Retina (tissue), 1 donor: ENCODE measurements around the gene MRPL38.
"Not testable (repeated sequence)": the region's sequence is repeated elsewhere in the genome, so short reads cannot be mapped to it uniquely, and the experiment has no call there.

Experiments used
- DNase-seq: peaks from one replicate; pipeline ENCODE4 v3.0.0-alpha.2; 2016

MRPL38 gene

DNA sequence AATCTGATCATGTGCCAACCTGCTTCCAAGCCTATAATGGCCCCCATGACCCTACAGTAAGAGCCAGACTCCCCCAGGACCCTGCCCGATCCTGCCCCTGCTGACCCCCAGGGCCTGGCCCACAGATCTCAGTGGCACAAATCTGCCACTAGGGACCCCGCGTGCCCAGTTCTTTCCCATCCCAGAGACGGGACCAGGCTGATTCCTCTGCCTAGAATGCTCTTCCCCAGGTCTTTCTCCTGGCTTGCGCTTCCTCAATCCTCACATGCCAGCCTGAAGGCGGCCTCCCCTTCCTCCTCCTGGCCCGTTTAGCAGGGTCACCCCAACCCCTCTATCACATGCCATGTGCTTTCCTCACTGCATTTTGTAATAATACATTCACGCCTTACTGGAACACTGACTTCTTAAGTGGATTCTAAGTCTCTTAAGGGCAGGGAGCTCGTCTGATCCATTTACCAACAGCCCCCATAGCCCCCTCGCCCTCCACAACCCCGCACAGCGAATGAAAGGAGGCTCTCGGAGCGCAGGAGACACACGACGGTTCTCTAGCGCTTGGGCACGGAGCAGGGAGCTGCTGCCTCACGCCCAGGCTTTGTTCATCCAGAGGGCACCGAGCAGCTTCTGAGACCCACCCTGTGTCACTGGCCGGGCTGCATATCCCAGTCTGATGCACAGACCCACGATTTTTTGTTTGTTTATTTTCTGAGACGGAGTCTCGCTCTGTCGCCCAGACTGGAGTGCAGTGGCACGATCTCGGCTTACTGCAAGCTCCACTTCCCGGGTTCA lies 9.1 kb downstream of the MRPL38 start:
- DNase-seq: no peak

DNA sequence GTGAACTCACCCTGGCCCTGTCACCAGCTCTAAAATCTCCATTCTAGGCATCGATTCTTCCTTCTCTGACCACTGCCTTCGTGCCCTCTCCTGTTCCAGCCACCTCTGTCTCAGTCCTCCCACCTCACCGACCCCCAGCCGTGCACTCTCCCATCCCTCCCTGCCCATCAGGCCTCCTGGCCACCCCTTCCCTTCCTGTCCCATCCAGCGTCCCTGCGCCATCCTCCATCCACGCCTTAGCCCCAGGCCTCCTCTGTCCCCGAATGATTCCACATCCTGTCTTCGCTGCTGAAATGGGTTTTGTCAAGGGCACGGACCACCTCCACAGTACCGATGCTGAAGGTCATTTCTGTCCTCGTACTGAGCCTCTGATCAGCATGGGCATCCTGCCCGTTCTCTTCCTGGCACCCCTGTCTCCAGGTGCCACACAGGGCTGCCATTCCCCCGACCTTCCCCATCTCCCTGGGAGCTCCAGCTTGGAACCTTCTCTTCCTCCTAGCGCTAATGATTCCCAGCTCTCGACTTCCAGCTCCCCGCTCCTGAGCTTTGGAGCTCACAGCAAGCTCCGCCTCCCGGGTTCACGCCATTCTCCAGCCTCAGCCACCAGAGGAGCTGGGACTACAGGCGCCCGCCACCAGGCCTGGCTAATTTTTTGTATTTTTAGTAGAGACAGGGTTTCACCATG lies 10.5 kb downstream of the MRPL38 start:
- no peak for DNase-seq

DNA sequence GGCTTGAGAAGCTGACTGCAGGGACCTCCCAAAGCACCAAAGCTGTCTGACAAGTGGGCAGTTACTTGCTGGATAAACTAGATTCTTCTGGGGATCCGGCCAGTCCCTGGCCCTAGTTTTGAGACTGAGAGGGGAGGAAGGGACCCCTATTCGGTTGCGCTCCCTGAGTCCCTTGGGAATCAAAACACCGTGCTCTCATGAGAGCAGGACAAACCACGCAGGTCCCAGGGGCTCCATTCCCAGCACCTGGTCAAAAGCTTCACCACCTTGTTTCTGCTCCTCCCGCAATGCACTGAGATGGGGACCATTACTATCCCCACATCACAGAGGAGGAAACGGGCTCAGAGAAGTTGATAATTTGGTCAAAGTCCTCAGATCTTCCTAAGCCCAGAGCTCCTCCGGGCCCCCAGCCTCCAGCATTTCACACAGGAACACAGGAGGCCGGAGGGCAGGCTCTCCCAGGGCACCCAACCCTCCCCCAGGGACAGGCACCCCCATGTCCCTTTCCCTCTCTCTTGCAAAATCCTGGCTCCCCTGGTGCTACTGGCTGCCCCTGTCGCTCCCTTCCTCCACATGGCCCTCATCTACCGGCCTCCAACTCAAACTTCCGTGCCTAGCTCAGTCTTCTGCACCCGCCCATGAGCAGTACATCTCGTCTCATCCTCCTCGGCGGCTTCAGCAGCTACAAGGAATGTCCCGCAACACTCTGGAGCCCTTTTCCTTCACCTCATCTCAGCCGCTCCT lies 11.2 kb downstream of the MRPL38 start:
- DNase-seq: no peak

DNA sequence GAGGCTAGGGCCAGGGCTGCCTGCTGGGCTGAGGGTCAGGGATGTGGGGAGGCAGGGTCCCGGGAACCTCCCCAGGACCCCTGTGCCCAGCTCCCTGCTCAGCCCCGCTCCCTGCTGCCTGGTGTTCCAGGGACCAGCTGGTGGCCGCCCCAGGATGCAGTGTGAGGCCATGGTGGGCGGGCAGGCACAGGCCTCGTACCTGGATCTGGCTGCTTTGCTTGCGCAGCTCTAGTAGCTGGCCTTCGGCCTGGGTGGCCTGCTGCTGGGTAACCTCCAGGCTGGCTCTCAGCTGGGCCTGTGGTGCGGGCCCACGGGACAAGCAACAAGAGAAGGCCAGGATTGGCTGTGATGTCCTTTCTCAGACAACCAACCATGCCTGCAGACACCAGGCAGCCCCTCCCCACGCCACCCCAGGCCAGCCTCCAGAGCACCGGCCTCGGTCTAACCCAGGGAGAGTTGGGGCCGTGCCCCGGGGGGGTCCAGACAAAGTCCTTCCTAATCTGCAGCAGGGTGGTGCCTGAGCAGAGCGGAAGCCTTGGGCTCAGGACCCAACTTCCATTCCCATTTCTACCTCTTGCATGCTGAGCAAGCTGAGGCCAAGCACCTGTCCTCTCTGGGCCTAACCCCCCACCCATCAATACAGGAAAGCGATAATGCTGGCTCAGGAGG lies 12.0 kb downstream of the MRPL38 start:
- DNase-seq: no peak

DNA sequence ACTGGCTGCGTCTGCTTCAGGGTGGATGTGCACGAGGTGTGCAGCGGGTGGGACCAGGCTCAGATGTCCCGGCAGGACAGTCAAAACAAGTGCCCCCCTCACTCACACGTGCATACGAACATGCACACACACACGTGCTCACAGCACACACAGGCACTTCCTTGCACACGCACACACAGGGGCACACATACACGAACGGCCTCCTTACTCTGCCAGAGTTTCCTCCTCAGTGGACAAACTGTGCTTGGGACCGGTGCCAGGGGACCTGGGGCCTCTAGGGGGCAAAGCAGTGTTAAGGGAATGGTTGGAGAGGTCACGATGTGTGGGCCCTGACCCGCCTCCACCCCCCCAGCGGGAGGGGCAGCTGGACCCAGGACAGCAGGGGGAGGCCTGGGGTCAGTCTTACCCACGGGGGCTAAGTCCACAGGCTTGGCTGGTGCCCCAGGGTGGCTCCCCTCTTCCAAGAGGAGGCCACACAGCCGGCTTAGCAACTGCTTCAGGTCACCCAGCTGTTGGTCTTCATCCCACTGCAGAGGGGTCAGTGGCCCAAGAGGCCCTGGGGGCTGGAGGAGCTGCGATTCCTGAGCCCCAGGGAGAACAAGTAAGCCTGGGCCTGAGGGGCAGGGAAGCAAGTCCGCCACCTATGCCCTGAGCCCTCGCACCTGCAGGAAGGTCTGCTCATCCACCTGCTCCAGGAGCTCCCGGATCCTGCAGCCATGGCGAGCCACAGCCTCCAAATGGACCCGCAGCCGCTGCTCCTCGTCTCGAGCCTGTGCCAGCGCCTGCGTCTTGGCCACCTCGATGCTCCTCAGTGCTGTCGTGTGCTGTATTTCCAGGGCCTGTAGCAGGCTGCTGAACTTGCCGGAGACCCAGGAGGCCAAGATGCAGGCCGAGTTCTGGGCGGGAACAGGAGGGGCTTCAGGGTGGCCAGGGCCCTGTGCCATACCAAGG lies 12.8 kb downstream of the MRPL38 start:
- no peak for DNase-seq

DNA sequence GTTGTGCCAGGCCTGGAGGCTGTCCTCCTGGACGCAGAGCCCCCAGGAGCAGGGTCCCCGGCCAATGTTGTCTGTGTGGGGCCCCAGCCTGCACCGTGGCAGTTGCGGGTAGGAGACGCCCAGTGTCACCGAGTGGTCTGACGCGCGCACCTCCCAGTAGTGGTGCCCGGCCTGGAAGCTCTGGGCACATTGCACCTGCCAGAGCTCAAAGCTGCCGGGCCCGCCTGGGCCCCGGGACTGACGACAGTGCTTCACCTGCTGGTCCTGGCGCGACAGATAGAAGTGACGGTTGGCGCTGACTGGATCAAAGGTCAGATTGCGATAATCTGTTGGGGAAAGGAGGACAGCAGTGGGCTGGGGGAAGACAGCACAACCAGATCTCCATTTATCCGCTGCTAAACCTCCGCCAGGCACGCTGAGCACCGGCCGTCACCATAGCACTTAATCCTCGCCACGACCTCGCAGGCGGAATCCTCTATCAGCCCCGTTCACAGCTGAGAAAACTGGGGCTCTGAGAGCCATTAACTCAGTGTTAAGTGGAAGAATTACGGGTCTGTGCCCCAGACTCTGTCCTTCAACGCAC lies 13.6 kb downstream of the MRPL38 start:
- no peak for DNase-seq

DNA sequence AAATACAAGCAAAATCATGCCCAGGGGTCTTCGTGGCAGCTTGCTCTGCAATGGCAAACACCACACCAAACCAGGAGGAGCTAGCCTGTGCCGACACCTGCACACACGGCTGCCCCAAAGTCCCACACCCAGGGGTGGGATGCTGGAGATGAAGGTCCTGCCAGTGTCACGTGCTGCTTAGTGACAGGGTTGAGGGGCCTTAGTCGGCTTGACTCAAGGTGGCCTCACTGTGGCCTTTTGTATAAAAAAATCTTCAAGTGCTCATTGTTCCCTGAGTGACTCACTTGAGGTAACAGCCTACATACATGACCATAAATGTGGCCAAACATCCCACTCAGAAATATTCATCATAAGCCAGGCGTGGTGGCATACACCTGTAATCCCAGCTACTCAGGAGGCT lies 15.2 kb downstream of the MRPL38 start:
- no peak for DNase-seq

DNA sequence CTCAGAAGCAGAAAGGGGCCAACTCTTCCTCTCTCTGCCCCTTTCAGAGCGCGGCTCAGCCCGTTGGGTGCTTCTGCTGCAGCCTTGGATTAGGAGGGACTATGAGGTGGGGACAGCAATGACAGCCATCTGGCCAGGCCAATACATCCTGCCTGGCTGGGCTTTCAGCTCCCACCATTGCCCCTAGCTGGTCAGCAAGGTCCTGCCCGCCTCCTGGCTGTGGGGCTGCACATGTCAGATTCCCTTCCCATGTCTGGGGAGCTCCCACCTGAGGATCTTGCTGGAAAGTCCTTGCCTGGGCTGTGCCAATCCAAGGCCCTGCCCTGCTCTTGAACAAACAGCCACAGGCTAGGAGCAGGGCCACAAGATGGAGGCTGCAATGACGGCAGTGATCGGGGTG lies 16.2 kb downstream of the MRPL38 start:
- DNase-seq: no peak

DNA sequence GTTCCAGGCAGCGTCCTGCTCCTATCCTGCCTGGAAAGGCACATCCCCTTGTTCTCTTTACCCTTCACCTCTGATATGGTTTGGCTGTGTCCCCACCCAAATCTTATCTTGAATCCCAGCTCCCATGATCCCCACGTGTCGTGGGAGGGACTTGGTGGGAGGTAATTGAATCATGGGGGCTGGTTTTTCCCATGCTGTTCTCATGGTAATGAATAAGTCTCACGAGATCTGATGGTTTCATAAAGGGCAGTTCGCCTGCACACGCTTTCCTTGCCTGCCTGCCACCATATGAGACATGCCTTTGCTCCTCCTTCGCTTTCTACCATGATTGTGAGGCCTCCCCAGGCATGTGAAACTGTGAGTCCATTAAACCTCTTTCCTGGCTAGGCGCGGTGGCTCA lies 18.8 kb downstream of the MRPL38 start:
- DNase-seq: not testable (repeated sequence)

DNA sequence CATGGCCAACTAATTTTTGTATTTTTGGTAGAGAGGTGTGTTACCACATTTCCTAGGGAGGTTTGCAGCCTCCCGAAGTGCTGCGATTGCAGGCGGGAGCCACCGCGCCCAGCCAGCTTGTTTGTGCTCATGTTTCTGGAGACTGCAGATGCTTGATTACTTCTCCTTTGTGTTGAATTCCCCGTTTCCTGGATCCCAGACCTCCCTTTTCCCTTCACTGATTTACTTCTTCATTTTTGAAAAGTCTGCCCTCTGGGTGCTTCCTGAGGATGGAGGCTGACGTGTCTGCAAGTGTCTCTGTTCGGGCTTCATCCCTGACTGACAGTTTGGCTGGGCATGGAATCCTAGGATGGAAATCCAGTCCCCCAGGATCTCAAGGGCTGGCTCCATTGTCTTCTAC lies 19.3 kb downstream of the MRPL38 start:
- DNase-seq: no peak

DNA sequence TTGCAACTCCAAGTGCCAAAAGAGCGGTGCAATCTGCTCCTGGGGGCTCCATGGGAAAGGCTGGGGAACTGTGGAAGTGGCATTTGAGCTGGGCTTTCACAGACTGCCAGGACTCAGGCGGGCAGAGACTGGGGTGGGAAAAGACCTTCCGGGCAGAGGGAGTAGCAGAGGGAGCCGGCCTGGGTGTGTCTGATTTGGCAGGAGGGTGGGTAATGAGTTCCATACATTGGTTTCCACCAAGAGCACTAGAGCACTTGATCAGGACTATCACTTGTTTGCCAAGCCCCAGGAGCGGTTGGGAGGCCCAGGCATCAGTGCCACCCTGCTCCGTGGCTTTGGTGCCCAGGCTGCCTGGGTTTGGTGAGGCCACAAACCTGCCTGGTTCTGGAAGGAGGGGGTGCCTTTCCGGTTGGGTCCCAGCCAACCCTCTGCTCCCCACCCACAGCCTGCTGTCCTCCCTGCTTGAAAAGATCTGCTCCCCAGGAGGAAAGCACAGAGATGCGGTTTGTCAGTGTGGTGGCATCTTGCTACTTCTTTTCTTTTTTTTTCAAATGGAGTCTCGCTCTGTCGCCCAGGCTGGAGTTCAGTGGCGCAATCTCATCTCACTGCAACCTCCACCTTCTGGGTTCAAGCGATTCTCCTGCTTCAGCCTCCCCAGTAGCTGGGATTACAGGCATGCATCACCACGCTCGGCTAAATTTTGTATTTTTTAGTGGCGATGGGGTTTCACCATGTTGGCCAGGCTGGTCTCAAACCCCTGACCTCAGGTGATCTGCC lies 22.8 kb downstream of the MRPL38 start:
- no peak for DNase-seq

DNA sequence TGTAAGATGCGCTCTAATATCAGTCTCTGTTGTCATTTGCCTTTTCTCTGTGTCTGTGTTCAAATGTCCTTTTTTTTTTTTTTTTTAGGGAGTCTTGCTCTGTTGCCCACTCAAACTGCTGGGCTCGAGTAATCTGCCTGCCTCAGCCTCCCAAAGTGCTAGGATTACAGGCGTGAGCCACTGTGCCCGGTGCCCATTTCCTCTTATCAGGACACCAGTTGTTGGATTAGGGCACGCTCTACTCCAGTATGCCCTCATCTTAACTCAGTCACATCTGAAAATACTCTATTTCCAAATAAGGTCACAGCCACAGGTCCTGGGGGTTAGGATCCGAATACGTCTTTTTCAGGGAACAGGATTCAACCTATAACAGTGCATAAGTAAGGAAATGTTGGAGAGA lies 24.4 kb downstream of the MRPL38 start:
- no peak for DNase-seq

DNA sequence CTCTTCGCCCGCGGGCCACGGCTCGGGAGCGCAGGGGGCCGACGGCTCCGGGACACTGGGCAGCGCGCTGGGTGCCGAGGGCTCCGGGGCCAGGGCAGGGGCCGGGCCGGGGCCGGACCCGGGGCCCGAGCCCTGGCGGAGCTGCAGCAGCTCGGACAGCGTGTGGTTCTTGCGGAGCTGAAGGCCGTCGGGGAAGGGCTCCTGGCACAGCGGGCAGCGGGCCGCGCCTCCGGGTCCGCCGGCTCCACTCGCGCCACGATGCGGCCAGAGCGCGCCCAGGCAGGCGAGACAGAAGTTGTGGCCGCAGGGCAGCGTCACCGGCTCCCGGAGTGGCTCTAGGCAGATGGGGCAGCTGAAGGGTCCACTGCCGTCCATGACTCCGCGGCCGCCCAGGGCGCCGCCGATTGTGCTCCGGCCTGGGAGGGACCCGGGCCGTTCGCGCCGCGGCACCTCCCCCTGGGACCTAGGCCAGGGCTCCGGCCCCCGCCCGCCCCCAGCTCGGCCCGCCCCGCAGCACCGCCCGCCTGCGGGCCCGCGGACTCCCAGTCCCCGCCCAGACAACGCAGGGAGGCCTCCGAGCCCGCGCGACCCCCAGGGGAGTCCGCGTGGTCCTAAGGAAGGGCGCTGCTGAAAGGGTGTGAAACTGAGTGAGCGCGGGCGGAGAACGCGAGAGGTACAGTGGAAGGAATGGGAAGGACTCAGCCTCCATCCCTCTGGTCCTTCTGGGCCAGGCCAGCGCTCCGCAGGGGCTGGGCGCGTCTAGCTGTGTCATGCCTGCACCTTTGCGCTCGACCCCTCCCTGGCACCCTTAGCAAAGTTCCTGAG lies 26.3 kb downstream of the MRPL38 start, which contains the start of gene TRIM47:
TRIM47 (minus strand) TSS at position 408 of the 825 bp plus-strand sequence; CDS start at position 375, 33 bp downstream.
- DNase-seq: peak; percentile 46

DNA sequence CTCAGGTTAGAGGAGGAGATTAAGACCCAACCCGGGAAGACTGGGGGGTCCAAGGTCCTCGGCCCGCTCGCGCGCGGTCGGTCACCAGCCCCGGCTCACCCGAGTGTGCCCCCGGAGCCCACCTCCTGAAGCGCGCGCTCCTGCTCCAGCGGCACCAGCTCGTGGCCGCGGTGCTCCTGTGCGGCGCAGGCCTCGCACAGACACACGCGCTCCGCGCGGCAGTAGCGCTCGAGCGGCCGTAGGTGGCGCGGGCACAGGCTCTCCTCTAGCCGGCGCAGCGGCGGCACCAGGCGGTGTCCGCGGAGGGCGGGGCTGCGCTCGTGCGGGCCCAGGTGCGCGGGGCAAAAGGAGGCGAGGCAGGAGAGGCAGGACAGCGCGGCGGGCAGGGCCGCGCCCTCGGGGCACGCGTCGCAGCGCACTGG lies 26.9 kb downstream of the MRPL38 start:
- peak; percentile 86 for DNase-seq

DNA sequence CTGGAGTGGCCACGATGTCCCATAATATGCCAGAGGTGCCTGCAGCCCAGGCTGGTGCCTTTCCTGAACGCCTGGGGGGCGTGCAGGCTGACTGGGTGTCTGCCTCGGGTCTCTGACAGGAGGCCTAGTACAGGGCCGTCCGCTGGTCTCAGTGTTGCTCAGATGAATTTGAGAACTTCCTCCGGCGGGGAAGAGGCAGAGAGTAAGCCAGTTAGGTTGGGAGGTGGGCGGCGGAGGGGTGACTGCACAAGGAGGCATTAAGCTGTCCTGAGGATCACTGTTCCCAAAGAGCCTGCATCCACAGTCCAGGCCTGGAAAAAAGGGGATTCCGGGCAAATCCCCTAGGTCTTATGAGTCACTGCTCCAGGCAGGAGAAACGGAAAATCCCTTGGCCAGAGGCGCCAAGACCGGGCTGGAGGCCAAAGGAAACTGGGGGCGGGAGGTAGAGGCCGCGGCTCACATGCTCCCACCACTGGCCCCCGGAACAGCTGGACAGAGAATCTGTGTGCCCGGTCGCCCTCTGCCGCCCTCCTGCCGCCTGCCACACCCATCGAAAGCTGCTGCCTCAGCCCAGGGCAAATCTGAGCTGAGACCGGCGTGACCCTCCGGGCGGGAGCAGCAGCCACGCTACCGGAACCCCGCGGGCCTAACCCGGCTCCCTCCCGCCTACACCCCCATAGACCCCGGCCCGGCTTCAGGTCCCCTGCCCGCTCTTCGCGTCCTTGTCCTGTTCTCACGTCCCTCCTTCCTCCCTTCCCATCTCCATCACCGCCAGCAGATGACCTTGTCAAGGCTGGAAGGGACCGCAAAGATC lies 27.5 kb downstream of the MRPL38 start:
- peak; percentile 44 for DNase-seq

DNA sequence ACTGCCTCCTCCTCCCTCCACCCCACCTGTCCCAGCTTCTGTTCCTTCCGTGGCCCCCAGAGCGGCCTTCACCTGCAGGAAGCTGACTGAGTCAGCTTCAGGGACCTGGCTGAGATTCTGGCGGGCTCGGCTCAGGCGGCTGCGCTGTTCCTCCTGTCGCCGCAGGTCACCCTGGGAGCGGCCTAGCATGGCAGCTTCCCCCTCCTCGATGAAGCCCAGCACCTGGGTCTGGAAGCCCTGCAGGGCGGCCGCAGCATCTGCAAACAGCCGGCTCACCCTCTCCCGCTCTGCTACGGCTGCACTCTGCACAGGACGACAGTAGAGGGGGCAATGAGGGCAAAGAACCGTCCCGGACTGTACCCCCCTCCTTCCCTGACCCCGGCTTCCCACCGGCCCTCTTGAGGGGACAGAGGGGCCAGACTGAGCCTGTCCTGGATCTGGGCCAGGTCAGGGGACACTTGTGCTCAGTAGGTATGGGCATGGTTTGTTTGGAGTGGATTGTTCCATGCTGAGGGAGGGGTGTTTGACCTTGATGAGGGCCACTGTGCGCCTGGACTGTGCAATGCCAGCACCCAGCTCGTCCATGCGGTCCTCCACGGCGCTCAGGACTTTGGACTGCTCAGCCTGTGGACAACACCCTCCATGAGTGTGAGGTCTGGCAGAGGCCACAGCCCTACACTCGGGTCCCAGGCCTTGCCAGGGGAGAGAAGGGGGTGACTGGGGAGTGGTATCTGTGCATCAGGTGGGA lies 28.3 kb downstream of the MRPL38 start:
- no peak for DNase-seq

DNA sequence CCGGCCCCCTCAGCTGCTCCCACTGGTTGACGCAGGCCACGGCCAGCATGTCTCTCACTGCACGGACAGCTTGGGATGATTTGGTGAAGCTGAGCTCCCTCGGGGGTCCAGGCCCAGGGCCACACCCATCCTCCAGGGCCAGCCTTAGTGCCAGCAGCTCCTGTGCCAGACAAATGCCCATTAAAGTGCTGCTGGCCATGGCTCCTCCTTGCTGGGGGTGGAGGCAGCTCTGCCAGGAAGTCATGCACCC lies 28.8 kb downstream of the MRPL38 start:
- no peak for DNase-seq

DNA sequence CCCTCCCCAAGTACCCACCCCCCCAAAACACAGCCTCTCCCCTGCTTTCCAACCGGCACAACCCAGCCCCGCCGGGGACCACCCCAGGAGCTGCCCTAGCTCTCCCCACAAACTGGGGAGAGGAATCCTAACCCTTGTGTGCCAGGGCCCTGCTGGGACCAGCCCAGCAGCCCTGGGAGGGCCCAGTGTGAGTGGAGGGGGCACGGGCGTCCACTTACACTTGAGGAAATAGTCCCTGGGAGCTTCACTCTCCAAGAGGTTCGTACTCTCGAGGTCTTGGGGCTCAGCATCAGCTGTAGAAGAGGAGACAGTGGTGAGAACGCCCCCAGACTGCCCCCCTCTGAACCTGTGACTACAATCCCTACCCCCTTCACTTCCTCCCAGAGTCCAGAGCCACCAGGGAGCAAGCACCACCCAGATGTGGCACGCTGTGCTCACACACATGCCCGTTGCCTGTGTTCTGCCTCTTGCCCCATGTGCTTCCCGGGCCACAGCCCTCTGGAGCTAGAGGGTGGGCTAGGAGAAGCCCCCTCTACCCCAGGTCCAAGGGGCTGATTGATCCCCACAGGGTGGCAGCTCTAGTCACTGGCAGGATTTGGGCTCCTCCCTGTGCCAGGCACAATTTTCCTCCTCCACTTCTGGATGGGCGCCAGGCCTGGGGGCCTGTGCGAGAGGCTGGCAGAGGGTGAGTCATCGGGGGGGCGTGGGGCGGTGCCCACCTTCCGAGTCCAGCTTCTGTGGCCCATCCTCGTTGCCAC lies 29.3 kb downstream of the MRPL38 start:
- no peak for DNase-seq
